HEK293 (cell line): ENCODE results near the gene CIROP.

Experiments used
- CTCF ChIA-PET: fragments of 350-600 bp; formaldehyde crosslinking; extraction: SDS; loops from one replicate; lab custom pipeline; 2021; ENCODE audit warnings: antibody characterized with exemption; lab: Yijun Ruan, JAX
- POLR2A ChIA-PET: fragments of 300-600 bp; formaldehyde crosslinking; extraction: SDS; loops from one replicate; lab custom pipeline; 2020; ENCODE audit warnings: antibody characterized with exemption, inconsistent platforms; lab: Yijun Ruan, JAX
- H3K27ac ChIP-seq: fragments of 200-500 bp; sonication (Bioruptor generic); 2 replicates; pipeline ENCODE4 v1.5.1; 2014; ENCODE audit warnings: low read depth, low read length, control low read depth, inconsistent platforms; ENCODE audit errors: extremely low read depth
- H3K36me3 ChIP-seq, 2 experiments: fragments of 200-500 bp in 1 of 2; sonication (Bioruptor generic) in 1 of 2; 1 replicate in 1 of 2; 2 replicates in 1 of 2; pipeline ENCODE4 v1.5.1; 2014 to 2017; ENCODE audit warnings: inconsistent platforms in 2 of 2, low read length in 2 of 2; ENCODE audit not compliant: control insufficient read depth in 2 of 2, insufficient read depth in 1 of 2
- H3K4me1 ChIP-seq: fragments of 200-500 bp; sonication (Bioruptor generic); 2 replicates; pipeline ENCODE4 v1.5.1; 2014; ENCODE audit warnings: mild to moderate bottlenecking, low read length, inconsistent platforms; ENCODE audit not compliant: control insufficient read depth, insufficient read depth
- H3K4me3 ChIP-seq: 2 replicates; pipeline ENCODE4 v1.5.1; 2011; ENCODE audit warnings: low read depth, mild to moderate bottlenecking, control low read depth, low read length, moderate library complexity
- H3K9me3 ChIP-seq: fragments of 200-500 bp; sonication (Bioruptor generic); 2 replicates; pipeline ENCODE4 v1.5.1; 2014; ENCODE audit warnings: low read depth, low read length, inconsistent platforms; ENCODE audit not compliant: control insufficient read depth, insufficient read depth
- EGR2 ChIP-seq: fragments of 450-650 bp; formaldehyde crosslinking; IDR thresholded peaks from 2 replicates; pipeline ENCODE4 v1.5.1; 2016; ENCODE audit warnings: low read depth, missing biosample characterization, missing genetic modification characterization
- GLIS1 ChIP-seq: fragments of 450-650 bp; formaldehyde crosslinking; IDR thresholded peaks from 2 replicates; pipeline ENCODE4 v1.5.1; 2016; ENCODE audit warnings: missing biosample characterization, missing genetic modification characterization
- GLIS2 ChIP-seq: fragments of 450-650 bp; formaldehyde crosslinking; IDR thresholded peaks from 2 replicates; pipeline ENCODE4 v1.5.1; 2016; ENCODE audit warnings: missing biosample characterization, missing genetic modification characterization
- KLF9 ChIP-seq: fragments of 450-650 bp; formaldehyde crosslinking; IDR thresholded peaks from 2 replicates; pipeline ENCODE4 v1.5.1; 2016; ENCODE audit warnings: missing biosample characterization, missing genetic modification characterization, low read depth
- PATZ1 ChIP-seq: fragments of 450-650 bp; formaldehyde crosslinking; IDR thresholded peaks from 2 replicates; pipeline ENCODE4 v1.5.1; 2016; ENCODE audit warnings: missing biosample characterization, missing genetic modification characterization
- SETDB1 ChIP-seq: IDR thresholded peaks from one replicate; pipeline ENCODE4 v1.6.1; 2017; ENCODE audit warnings: mild to moderate bottlenecking, low read length, moderate library complexity, mixed read lengths; ENCODE audit not compliant: insufficient read length
- TRIM28 ChIP-seq: IDR thresholded peaks from 2 replicates; pipeline ENCODE4 v1.6.1; 2011; ENCODE audit warnings: low read length, control low read depth, borderline replicate concordance
- ZBTB17 ChIP-seq: fragments of 450-650 bp; formaldehyde crosslinking; IDR thresholded peaks from 2 replicates; pipeline ENCODE4 v1.5.1; 2016; ENCODE audit warnings: missing biosample characterization, missing genetic modification characterization
- ZBTB48 ChIP-seq: fragments of 450-650 bp; formaldehyde crosslinking; IDR thresholded peaks from 2 replicates; pipeline ENCODE4 v1.5.1; 2016; ENCODE audit warnings: missing biosample characterization, missing genetic modification characterization
- ZFHX2 ChIP-seq: fragments of 450-650 bp; formaldehyde crosslinking; conservative IDR thresholded peaks from 2 replicates; pipeline ENCODE4 v1.5.1; 2016; ENCODE audit warnings: missing biosample characterization, missing genetic modification characterization
- ZNF169 ChIP-seq: fragments of 450-650 bp; formaldehyde crosslinking; IDR thresholded peaks from 2 replicates; pipeline ENCODE4 v1.5.1; 2016; ENCODE audit warnings: missing biosample characterization, missing genetic modification characterization
- ZNF174 ChIP-seq: fragments of 450-650 bp; formaldehyde crosslinking; IDR thresholded peaks from 2 replicates; pipeline ENCODE4 v1.5.0; 2017; ENCODE audit warnings: missing biosample characterization, mild to moderate bottlenecking, missing genetic modification characterization
- ZNF311 ChIP-seq: fragments of 450-650 bp; formaldehyde crosslinking; IDR thresholded peaks from 2 replicates; pipeline ENCODE4 v1.5.1; 2017; ENCODE audit warnings: missing biosample characterization, missing genetic modification characterization, borderline replicate concordance
- ZNF324 ChIP-seq: fragments of 450-650 bp; formaldehyde crosslinking; IDR thresholded peaks from 2 replicates; pipeline ENCODE4 v1.5.1; 2016; ENCODE audit warnings: missing biosample characterization, missing genetic modification characterization
- ZNF350 ChIP-seq: fragments of 450-650 bp; formaldehyde crosslinking; IDR thresholded peaks from 2 replicates; pipeline ENCODE4 v1.5.0; 2017; ENCODE audit warnings: missing biosample characterization, mild to moderate bottlenecking, missing genetic modification characterization
- ZNF394 ChIP-seq: fragments of 450-650 bp; formaldehyde crosslinking; IDR thresholded peaks from 2 replicates; pipeline ENCODE4 v1.5.1; 2016; ENCODE audit warnings: missing biosample characterization, missing genetic modification characterization, mild to moderate bottlenecking, moderate library complexity, borderline replicate concordance
- ZNF426 ChIP-seq: fragments of 450-650 bp; formaldehyde crosslinking; IDR thresholded peaks from 2 replicates; pipeline ENCODE4 v1.5.1; 2017; ENCODE audit warnings: missing biosample characterization, missing genetic modification characterization, mild to moderate bottlenecking, inconsistent platforms, moderate library complexity
- ZNF48 ChIP-seq: fragments of 450-650 bp; formaldehyde crosslinking; IDR thresholded peaks from 2 replicates; pipeline ENCODE4 v1.5.1; 2016; ENCODE audit warnings: missing biosample characterization, missing genetic modification characterization
- ZNF571 ChIP-seq: fragments of 450-650 bp; formaldehyde crosslinking; IDR thresholded peaks from 2 replicates; pipeline ENCODE4 v1.5.0; 2017; ENCODE audit warnings: missing biosample characterization, missing genetic modification characterization
- ZNF654 ChIP-seq: fragments of 450-650 bp; formaldehyde crosslinking; IDR thresholded peaks from 2 replicates; pipeline ENCODE4 v1.5.1; 2016; ENCODE audit warnings: low read depth, missing biosample characterization, missing genetic modification characterization
- TF ChIP-seq, protein P1 (sequence below): fragments of 450-650 bp; formaldehyde crosslinking; IDR thresholded peaks from 2 replicates; pipeline ENCODE4 v1.5.1; 2016; ENCODE audit warnings: missing biosample characterization, missing genetic modification characterization, borderline replicate concordance

CIROP gene

DNA sequence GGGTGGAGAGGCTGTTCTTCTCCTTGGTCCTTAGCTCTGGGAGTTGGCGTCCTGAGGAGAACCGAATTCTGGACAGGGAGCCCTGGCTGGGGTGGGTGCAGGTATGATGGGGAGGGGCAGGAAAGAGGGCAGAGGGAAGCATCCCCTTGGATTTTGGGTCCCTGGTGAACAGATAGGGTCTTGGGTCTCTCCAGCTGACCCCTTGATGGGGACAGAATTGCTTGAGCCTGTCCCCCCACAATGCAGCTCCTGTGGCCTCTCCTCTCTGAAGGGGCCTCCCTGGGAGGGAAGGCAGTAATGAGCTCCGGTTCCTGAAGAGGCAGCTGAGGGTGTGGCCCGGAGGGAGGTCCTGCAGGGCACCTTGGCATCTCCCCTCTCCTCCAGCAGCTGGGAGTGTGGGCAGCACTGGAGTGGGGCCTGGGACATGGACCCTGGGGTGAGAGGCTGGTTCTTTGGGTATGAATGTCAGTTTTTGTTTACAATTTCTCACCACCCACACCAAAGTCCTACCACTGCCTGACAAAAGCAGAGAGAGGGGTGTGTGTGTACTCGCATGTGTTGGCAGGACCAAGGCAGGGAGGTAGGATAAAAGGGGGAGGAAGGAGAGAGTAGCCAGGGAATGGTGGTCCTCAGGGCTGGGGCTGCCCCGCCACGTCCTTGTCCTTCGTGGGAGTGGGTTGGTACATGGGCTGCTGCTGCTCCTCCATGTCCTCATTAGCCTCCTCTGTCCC, 21.9 kb upstream of the CIROP start:
- H3K4me3 ChIP-seq, result no peak overlapping the region
- TF ChIP-seq GLIS1 (peak; percentile 82), ZFHX2 (peak; percentile 82), EGR2 (tag by site-specific recombination) (peak; percentile 66)
- TF ChIP-seq, protein P1, sequence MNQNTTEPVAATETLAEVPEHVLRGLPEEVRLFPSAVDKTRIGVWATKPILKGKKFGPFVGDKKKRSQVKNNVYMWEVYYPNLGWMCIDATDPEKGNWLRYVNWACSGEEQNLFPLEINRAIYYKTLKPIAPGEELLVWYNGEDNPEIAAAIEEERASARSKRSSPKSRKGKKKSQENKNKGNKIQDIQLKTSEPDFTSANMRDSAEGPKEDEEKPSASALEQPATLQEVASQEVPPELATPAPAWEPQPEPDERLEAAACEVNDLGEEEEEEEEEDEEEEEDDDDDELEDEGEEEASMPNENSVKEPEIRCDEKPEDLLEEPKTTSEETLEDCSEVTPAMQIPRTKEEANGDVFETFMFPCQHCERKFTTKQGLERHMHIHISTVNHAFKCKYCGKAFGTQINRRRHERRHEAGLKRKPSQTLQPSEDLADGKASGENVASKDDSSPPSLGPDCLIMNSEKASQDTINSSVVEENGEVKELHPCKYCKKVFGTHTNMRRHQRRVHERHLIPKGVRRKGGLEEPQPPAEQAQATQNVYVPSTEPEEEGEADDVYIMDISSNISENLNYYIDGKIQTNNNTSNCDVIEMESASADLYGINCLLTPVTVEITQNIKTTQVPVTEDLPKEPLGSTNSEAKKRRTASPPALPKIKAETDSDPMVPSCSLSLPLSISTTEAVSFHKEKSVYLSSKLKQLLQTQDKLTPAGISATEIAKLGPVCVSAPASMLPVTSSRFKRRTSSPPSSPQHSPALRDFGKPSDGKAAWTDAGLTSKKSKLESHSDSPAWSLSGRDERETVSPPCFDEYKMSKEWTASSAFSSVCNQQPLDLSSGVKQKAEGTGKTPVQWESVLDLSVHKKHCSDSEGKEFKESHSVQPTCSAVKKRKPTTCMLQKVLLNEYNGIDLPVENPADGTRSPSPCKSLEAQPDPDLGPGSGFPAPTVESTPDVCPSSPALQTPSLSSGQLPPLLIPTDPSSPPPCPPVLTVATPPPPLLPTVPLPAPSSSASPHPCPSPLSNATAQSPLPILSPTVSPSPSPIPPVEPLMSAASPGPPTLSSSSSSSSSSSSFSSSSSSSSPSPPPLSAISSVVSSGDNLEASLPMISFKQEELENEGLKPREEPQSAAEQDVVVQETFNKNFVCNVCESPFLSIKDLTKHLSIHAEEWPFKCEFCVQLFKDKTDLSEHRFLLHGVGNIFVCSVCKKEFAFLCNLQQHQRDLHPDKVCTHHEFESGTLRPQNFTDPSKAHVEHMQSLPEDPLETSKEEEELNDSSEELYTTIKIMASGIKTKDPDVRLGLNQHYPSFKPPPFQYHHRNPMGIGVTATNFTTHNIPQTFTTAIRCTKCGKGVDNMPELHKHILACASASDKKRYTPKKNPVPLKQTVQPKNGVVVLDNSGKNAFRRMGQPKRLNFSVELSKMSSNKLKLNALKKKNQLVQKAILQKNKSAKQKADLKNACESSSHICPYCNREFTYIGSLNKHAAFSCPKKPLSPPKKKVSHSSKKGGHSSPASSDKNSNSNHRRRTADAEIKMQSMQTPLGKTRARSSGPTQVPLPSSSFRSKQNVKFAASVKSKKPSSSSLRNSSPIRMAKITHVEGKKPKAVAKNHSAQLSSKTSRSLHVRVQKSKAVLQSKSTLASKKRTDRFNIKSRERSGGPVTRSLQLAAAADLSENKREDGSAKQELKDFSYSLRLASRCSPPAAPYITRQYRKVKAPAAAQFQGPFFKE, result no peak
- ChIA-PET CTCF (interaction anchor here (11.2 kb wide), 1 partner anchor 60 kb away, joined by 424 read pairs; the partner anchor contains the start of gene SLC7A8), POLR2A (no interaction called here)
- no peaks in the 10 kb centered on the region for H3K4me1 ChIP-seq
- H3K9me3 ChIP-seq, result no peaks in the 10 kb centered on the region
- H3K27ac ChIP-seq, result no peak overlapping the region
- peaks cover 0 to 11% of the 10 kb centered on the region in 2 experiments; a peak in 1 of 3 replicates for H3K36me3 ChIP-seq

- Histone ChIP-seq H3K36me3 (peaks cover 0 to 11% of the 10 kb centered on the region in 2 experiments; a peak in 1 of 3 replicates), H3K4me3 (no peak overlapping the region), H3K27ac (no peak overlapping the region), H3K4me1 (no peaks in the 10 kb centered on the region), H3K9me3 (no peaks in the 10 kb centered on the region)
- TF ChIP-seq SETDB1 (no peak), EGR2 (tag by site-specific recombination) (0 out of 2 replicates have a peak, but pooled peaks have one; percentile 16), ZBTB48 (tag by site-specific recombination) (no peak), TRIM28 (no peak), ZNF571 (tag by site-specific recombination) (no peak), ZFHX2 (0 out of 2 replicates have a peak, but pooled peaks have one; percentile 32), ZNF324 (tag by site-specific recombination) (no peak), GLIS2 (tag by site-specific recombination) (no peak)
- POLR2A ChIA-PET, result no interaction called here
- CTCF ChIA-PET, result interaction anchor here (11.2 kb wide), 1 partner anchor 60 kb away, joined by 424 read pairs; the partner anchor contains the start of gene SLC7A8
Observed at GRCh38 chr14:23125933-23126524, 21.2 kb upstream of the CIROP start.

- H3K4me3 ChIP-seq, result no peak overlapping the region
- H3K9me3 ChIP-seq, result no peaks in the 10 kb centered on the region
- H3K27ac ChIP-seq, result no peak overlapping the region
- H3K4me1 ChIP-seq, result no peaks in the 10 kb centered on the region
- CTCF ChIA-PET, result interaction anchor here (1.2 to 11.2 kb wide), 3 partner anchors 18 to 61 kb away, joined by 4 to 424 read pairs (median 6); partner anchors contain the start of gene SLC7A8
- POLR2A ChIA-PET, result no interaction called here
- H3K36me3 ChIP-seq, result peaks cover 0 to 11% of the 10 kb centered on the region in 2 experiments; a peak in 1 of 3 replicates
- TF ChIP-seq ZNF654, result no peak
- TF ChIP-seq ZNF48 (tag by site-specific recombination), result no peak
- no peak for TF ChIP-seq ZNF311 (tag by site-specific recombination)
- TF ChIP-seq ZNF350 (tag by site-specific recombination), result no peak
- no peak for TF ChIP-seq PATZ1 (tag by site-specific recombination)
- TF ChIP-seq ZBTB17 (tag by site-specific recombination), result no peak
- no peak for TF ChIP-seq ZNF169
- no peak for TF ChIP-seq ZNF174 (tag by site-specific recombination)
- TF ChIP-seq ZNF426, result no peak
- TF ChIP-seq KLF9, result no peak
- TF ChIP-seq ZNF394 (tag by site-specific recombination), result no peak
Observed at GRCh38 chr14:23125011-23125410, 20.2 kb upstream of the CIROP start.
